Measurements from ENCODE around the gene EHMT1. TPM values are rescaled to one million over a fixed set of nuclear protein-coding genes. Genes with fewer than 3 reads are reported as not detected.
A peak's percentile ranks its signal among the peaks of the same experiment; 100 is the strongest.

EHMT1 gene
- total and polyA plus RNA-seq, 2 of the 8 experiments (the other 6 are each of a cell fraction or from before 2014, with no cell fraction given), result 95.7 to 163 TPM

DNA sequence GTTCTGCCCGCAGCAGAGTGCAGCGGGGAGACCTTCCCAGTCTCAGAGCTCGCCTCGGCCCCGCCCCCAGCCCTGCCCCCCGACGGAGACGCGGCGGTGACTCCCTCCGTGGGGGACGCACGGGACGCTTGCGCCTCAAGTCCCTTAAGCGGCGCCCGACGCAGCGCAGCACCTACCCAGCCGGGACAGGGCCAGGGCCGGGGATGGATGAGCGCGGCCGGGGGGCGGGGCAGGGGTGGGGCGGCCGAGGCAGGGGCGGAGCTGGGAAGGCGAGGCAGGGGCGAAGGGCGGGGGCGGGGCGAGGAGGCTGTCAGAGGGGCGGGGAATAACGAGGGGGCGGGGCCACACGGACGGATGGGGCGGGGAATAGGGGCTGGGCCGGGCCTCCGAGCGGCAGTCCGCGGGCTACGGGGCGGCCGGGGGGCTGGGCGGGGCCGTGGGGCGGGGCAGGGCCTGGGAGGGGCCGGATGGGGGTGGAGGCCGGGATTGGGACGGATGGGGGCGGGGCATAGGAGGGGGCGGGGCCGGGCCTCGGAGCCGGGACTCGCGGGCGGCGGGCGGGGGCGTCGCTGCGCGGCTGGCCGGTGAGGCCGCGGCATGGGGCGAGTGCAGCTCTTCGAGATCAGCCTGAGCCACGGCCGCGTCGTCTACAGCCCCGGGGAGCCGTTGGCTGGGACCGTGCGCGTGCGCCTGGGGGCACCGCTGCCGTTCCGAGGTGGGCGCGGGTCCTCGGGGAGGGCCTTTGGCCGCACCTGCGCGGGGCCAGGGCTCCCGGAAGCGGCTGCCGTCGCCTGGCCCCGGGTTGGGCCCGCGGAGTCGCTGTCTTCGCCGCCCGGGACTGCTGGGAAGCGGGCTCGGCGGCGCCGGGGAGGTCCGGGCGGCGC lies 13.4 kb upstream of the EHMT1 start, which contains the start of gene ARRDC1:
Gene ARRDC1 (plus strand): TSS at position 566 of the 884 bp plus-strand sequence. CDS start 32 bp downstream, at position 598.
- peak within 1 kb of the TSS; percentile 85 for H4K8ac ChIP-seq (ENCODE audit: extremely low read depth, insufficient read depth, low read length)
- H4K20me1 ChIP-seq (replicated peaks in 1 of 2; ENCODE audit: control insufficient read depth in 1 of 2, insufficient read depth in 2 of 2, low read length in 2 of 2), result peaks cover 7 to 16% of the 10 kb centered on the region in 2 experiments
- H2AFZ ChIP-seq (ENCODE audit: low read length), result no peak within 1 kb of the TSS; the same call in 1 of the 2 replicates
- peaks cover 0 to 17% (median 8%) of the 10 kb centered on the region in 4 experiments; a peak in 6 of 7 replicates for H3K4me1 ChIP-seq (replicated peaks in 1 of 4; ENCODE audit: control insufficient read depth in 3 of 4, insufficient read depth in 4 of 4, low read length in 3 of 4)
- peak within 1 kb of the TSS; percentile 42 to 78 for H3K4me2 ChIP-seq (ENCODE audit: insufficient read depth in 1 of 2, low read depth in 2 of 2, low read length in 2 of 2)
- H2AK5ac ChIP-seq (ENCODE audit: low read depth, low read length), result no peak within 1 kb of the TSS
- H3K23ac ChIP-seq (ENCODE audit: insufficient read length), result no peak within 1 kb of the TSS
- no peak within 1 kb of the TSS for H2BK12ac ChIP-seq (ENCODE audit: low read depth, low read length)
- peak within 1 kb of the TSS; percentile 66 for H4K5ac ChIP-seq (ENCODE audit: insufficient read length, low read depth, low read length)
- no peak within 1 kb of the TSS for H3K14ac ChIP-seq (ENCODE audit: insufficient read length)
- WGBS, 2 experiments (ENCODE audit: extremely low coverage in 1 of 2, insufficient coverage in 1 of 2, insufficient read length in 1 of 2, insufficient replicate concordance in 2 of 2, low coverage in 1 of 2, low lambda C conversion rate in 2 of 2, missing lambda C conversion rate in 1 of 2), result 3% methylated on average over 21 of the region's 111 CpGs; no CpG with 5 or more reads in 1 of the 2 experiments
- H2BK5ac ChIP-seq (ENCODE audit: low read depth, low read length), result no peak within 1 kb of the TSS; the same call in 1 of the 2 replicates
- H4K91ac ChIP-seq (replicated peaks; ENCODE audit: insufficient read length, low read length), result peak within 1 kb of the TSS; percentile 88
- H3K9me3 ChIP-seq (ENCODE audit: insufficient read depth in 2 of 2, low read depth in 1 of 2, low read length in 1 of 2), result no peaks in the 10 kb centered on the region
- no peak within 1 kb of the TSS for H3K56ac ChIP-seq (replicated peaks; ENCODE audit: insufficient read length, low read depth, low read length)
- peak within 1 kb of the TSS; percentile 60; the same call in 1 of the 2 replicates for H3K18ac ChIP-seq (ENCODE audit: extremely low read depth, low read length)
- DNase-seq (ENCODE audit: low read depth in 1 of 2, low spot score in 2 of 2) (peak; percentile 86 to 90), FAIRE-seq (no peak)
- H3K36me3 ChIP-seq (ENCODE audit: control insufficient read depth in 2 of 4, insufficient read depth in 4 of 4, low read length in 3 of 4), result no peaks in the 10 kb centered on the region
- H3K79me2 ChIP-seq (ENCODE audit: control insufficient read depth in 1 of 2, insufficient read depth in 2 of 2, low read length in 2 of 2), result peaks cover 0 to 7% of the 10 kb centered on the region in 2 experiments; a peak in 1 of 4 replicates
- H3K27me3 ChIP-seq (replicated peaks in 1 of 4; ENCODE audit: control insufficient read depth in 3 of 4, extremely low read depth in 1 of 4, insufficient read depth in 3 of 4, low read length in 3 of 4), result peaks cover 0 to 9% (median 2%) of the 10 kb centered on the region in 4 experiments; a peak in 2 of 7 replicates
- peak within 1 kb of the TSS; percentile 48 to 90 (median 66); a peak in 6 of 7 replicates for H3K9ac ChIP-seq (replicated peaks in 1 of 4; ENCODE audit: extremely low read depth in 1 of 4, low read depth in 3 of 4, low read length in 3 of 4)
- ChIA-PET POLR2A (ENCODE audit: partially characterized antibody) (interaction anchor here (0.6 to 3.1 kb wide), 5 partner anchors 14 to 364 kb away, joined by 3 to 14 read pairs (median 4); partner anchors contain the start of genes EHMT1 and TUBB4B), CTCF (ENCODE audit: partially characterized antibody) (interaction anchor here (0.8 kb wide), 1 partner anchor 14 kb away, joined by 3 read pairs; no protein-coding TSS in a partner anchor)
- no peak within 1 kb of the TSS for H2BK20ac ChIP-seq (ENCODE audit: low read length)
- H3K4me3 ChIP-seq (ENCODE audit: extremely low read depth in 1 of 4, insufficient read depth in 2 of 4, low read depth in 3 of 4, low read length in 4 of 4), result peak within 1 kb of the TSS; percentile 74 to 85 (median 84)
- peak within 1 kb of the TSS; percentile 94 for H3K4ac ChIP-seq (replicated peaks; ENCODE audit: insufficient read length, low read depth, low read length)
- H3K79me1 ChIP-seq (ENCODE audit: low read depth, low read length), result no peaks in the 10 kb centered on the region
- peaks cover 4% of the 10 kb centered on the region; the same call in 1 of the 2 replicates for H3K23me2 ChIP-seq (ENCODE audit: low read depth, low read length)
- no peak within 1 kb of the TSS; the same call in 1 of the 2 replicates for H3K27ac ChIP-seq (ENCODE audit: low read depth, low read length)
- H2BK15ac ChIP-seq (ENCODE audit: low read length), result no peak within 1 kb of the TSS
- H2BK120ac ChIP-seq (replicated peaks; ENCODE audit: low read depth, low read length), result no peak within 1 kb of the TSS
- TF ChIP-seq, protein P1, sequence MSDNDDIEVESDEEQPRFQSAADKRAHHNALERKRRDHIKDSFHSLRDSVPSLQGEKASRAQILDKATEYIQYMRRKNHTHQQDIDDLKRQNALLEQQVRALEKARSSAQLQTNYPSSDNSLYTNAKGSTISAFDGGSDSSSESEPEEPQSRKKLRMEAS (IDR thresholded peaks at IDR 0.05), result 0 out of 2 replicates have a peak, but pooled peaks have one; percentile 31
- TF ChIP-seq POLR2A (IDR thresholded peaks at IDR 0.05; ENCODE audit: control extremely low read depth in 1 of 2, low read depth in 2 of 2, low read length in 2 of 2) (peak in 1 of 2 experiments; percentile 51; a peak in 2 of 3 replicates), EGR1 (IDR thresholded peaks at IDR 0.05; ENCODE audit: borderline replicate concordance, low read depth, low read length) (peak; percentile 51; the same call in 1 of the 2 replicates), SIN3A (conservative IDR thresholded peaks at IDR 0.05 in 1 of 2, IDR thresholded peaks at IDR 0.05 in 1 of 2; ENCODE audit: low read depth in 1 of 2, low read length in 2 of 2) (0 out of 4 replicates have a peak, but pooled peaks have one; percentile 17 to 34), POLR2AphosphoS5 (IDR thresholded peaks at IDR 0.05; ENCODE audit: low read depth, low read length) (peak; percentile 51), SAP30 (IDR thresholded peaks at IDR 0.05; ENCODE audit: insufficient read depth, insufficient replicate concordance, low read length) (no peak), TAF1 (IDR thresholded peaks at IDR 0.05; ENCODE audit: low read depth, low read length) (peak; percentile 48), SRF (IDR thresholded peaks at IDR 0.05; ENCODE audit: low read depth, low read length) (no peak), PHF8 (conservative IDR thresholded peaks at IDR 0.05; ENCODE audit: low read depth, low read length) (peak; percentile 78), SP4 (IDR thresholded peaks at IDR 0.05; ENCODE audit: low read length) (no peak), SP1 (IDR thresholded peaks at IDR 0.05; ENCODE audit: low read depth, low read length) (no peak)

Measured in H1 (cell line).